IMR-90 (cell line): ENCODE measurements around the gene XPO4. TPM values are rescaled to one million over a fixed set of nuclear protein-coding genes. Genes with fewer than 3 reads are reported as not detected.

Experiments
- ATAC-seq: fragments of 200-7000 bp; cut with Tn5 transposase; 2 replicates; pipeline ENCODE4 v1.9.1; 2020; ENCODE audit warnings: low read depth, mild to moderate bottlenecking, moderate library complexity
- BruUV-seq: library from RNA; stranded (reverse); fragments of 400-500 nt; replicated peaks from 2 replicates; lab custom pipeline; 2021; lab: Mats Ljungman, UMichigan
- CTCF ChIA-PET: fragments of 300-600 bp; formaldehyde crosslinking; extraction: SDS; loops from one replicate; lab custom pipeline; 2021; ENCODE audit warnings: antibody characterized with exemption; lab: Yijun Ruan, JAX
- POLR2A ChIA-PET: fragments of 300-600 bp; sonication (Branson Sonifier 250); formaldehyde crosslinking; loops from one replicate; lab custom pipeline; 2022; ENCODE audit warnings: antibody characterized with exemption; ENCODE audit not compliant: unreplicated experiment; lab: Charles Lee
- DNase-seq: peaks from one replicate; pipeline ENCODE4 v3.0.0; 2013
- H2AFZ ChIP-seq: replicated peaks from 2 replicates; pipeline ENCODE3; 2013; ENCODE audit warnings: low read length, mild to moderate bottlenecking; ENCODE audit not compliant: poor library complexity
- H2AK5ac ChIP-seq: 2 replicates; pipeline ENCODE4 v1.6.1; 2013; ENCODE audit warnings: low read depth, low read length, inconsistent platforms
- H2AK9ac ChIP-seq: replicated peaks from 2 replicates; pipeline ENCODE3; 2013; ENCODE audit warnings: mild to moderate bottlenecking, low read depth, low read length, moderate library complexity; ENCODE audit not compliant: poor library complexity
- H2BK120ac ChIP-seq: 2 replicates; pipeline ENCODE4 v1.6.1; 2013; ENCODE audit warnings: low read depth, low read length, inconsistent platforms
- H2BK15ac ChIP-seq: 3 replicates; pipeline ENCODE4 v1.6.1; 2013; ENCODE audit warnings: low read depth, low read length, inconsistent platforms
- H2BK20ac ChIP-seq: 2 replicates; pipeline ENCODE4 v1.6.1; 2013; ENCODE audit warnings: low read depth, mild to moderate bottlenecking, inconsistent platforms, low read length, moderate library complexity
- H2BK5ac ChIP-seq: 2 replicates; pipeline ENCODE4 v1.6.1; 2013; ENCODE audit warnings: mild to moderate bottlenecking, low read depth, low read length, inconsistent platforms; ENCODE audit not compliant: poor library complexity, severe bottlenecking
- H3K14ac ChIP-seq: replicated peaks from 2 replicates; pipeline ENCODE4 v1.6.1; 2013; ENCODE audit warnings: low read depth, low read length, inconsistent platforms
- H3K18ac ChIP-seq: 2 replicates; pipeline ENCODE4 v1.6.1; 2013; ENCODE audit warnings: low read depth, low read length, control low read depth
- H3K23ac ChIP-seq: 2 replicates; pipeline ENCODE4 v1.6.1; 2013; ENCODE audit warnings: low read depth, low read length, inconsistent platforms
- H3K27ac ChIP-seq: 2 replicates; pipeline ENCODE4 v1.5.1; 2013; ENCODE audit warnings: mild to moderate bottlenecking, control low read depth, low read length; ENCODE audit not compliant: insufficient read depth
- H3K27me3 ChIP-seq: 2 replicates; pipeline ENCODE4 v1.6.1; 2013; ENCODE audit warnings: low read length; ENCODE audit not compliant: control insufficient read depth, insufficient read depth
- H3K36me3 ChIP-seq: 2 replicates; pipeline ENCODE4 v1.6.1; 2013; ENCODE audit warnings: low read length, mixed read lengths; ENCODE audit not compliant: control insufficient read depth, insufficient read depth
- H3K4ac ChIP-seq: 2 replicates; pipeline ENCODE4 v1.6.1; 2013; ENCODE audit warnings: low read depth, low read length, inconsistent platforms
- H3K4me1 ChIP-seq: 2 replicates; pipeline ENCODE4 v1.6.1; 2013; ENCODE audit warnings: low read length, mixed read lengths; ENCODE audit not compliant: control insufficient read depth, insufficient read depth
- H3K4me2 ChIP-seq: 2 replicates; pipeline ENCODE4 v1.6.1; 2013; ENCODE audit warnings: low read depth, mild to moderate bottlenecking, control low read depth, low read length, moderate library complexity
- H3K4me3 ChIP-seq: 2 replicates; pipeline ENCODE4 v1.5.1; 2013; ENCODE audit warnings: low read depth, mild to moderate bottlenecking, control low read depth, low read length, moderate library complexity; ENCODE audit not compliant: insufficient read depth
- H3K56ac ChIP-seq: 2 replicates; pipeline ENCODE4 v1.6.1; 2013; ENCODE audit warnings: low read length, inconsistent platforms; ENCODE audit not compliant: insufficient read depth; ENCODE audit errors: extremely low read depth
- H3K79me1 ChIP-seq, 2 experiments: 2 replicates each; pipeline ENCODE4 v1.6.1; 2013; ENCODE audit warnings: low read length in 2 of 2, inconsistent platforms in 1 of 2, low read depth in 1 of 2
- H3K9ac ChIP-seq: 2 replicates; pipeline ENCODE4 v1.6.1; 2013; ENCODE audit warnings: low read depth, low read length, control low read depth
- H3K9me1 ChIP-seq: 2 replicates; pipeline ENCODE4 v1.6.1; 2013; ENCODE audit warnings: low read length, inconsistent platforms; ENCODE audit not compliant: insufficient read depth
- H3K9me3 ChIP-seq: 2 replicates; pipeline ENCODE4 v1.6.1; 2013; ENCODE audit warnings: low read length; ENCODE audit not compliant: control insufficient read depth, insufficient read depth
- H4K20me1 ChIP-seq: 2 replicates; pipeline ENCODE4 v1.6.1; 2013; ENCODE audit warnings: low read length, inconsistent platforms; ENCODE audit not compliant: insufficient read depth
- H4K5ac ChIP-seq: 2 replicates; pipeline ENCODE4 v1.6.1; 2013; ENCODE audit warnings: mild to moderate bottlenecking, low read depth, low read length, control low read depth
- H4K8ac ChIP-seq, 2 experiments: 2 replicates each; pipeline ENCODE4 v1.6.1; 2013; ENCODE audit warnings: low read depth in 2 of 2, low read length in 2 of 2, control low read depth in 1 of 2, inconsistent platforms in 1 of 2
- H4K91ac ChIP-seq: 2 replicates; pipeline ENCODE4 v1.6.1; 2013; ENCODE audit warnings: low read depth, low read length, inconsistent platforms; ENCODE audit not compliant: insufficient read depth
- BHLHE40 ChIP-seq: fragments of 150-350 bp; IDR thresholded peaks from 2 replicates; pipeline ENCODE4 v1.6.1; 2016; ENCODE audit warnings: mild to moderate bottlenecking, low read depth, low read length
- CEBPB ChIP-seq: IDR thresholded peaks from 2 replicates; pipeline ENCODE4 v1.6.1; 2012; ENCODE audit warnings: low read depth, low read length, improper control_type of control experiment
- CHD1 ChIP-seq: IDR thresholded peaks from 2 replicates; pipeline ENCODE4 v1.6.1; 2012; ENCODE audit warnings: low read depth, low read length, improper control_type of control experiment
- FOS ChIP-seq: fragments of 150-350 bp; IDR thresholded peaks from 2 replicates; pipeline ENCODE4 v1.6.1; 2016; ENCODE audit warnings: low read depth, low read length
- MAFK ChIP-seq: IDR thresholded peaks from 2 replicates; pipeline ENCODE4 v1.6.1; 2012; ENCODE audit warnings: low read depth, low read length, improper control_type of control experiment
- MAZ ChIP-seq: IDR thresholded peaks from 2 replicates; pipeline ENCODE4 v1.6.1; 2012; ENCODE audit warnings: low read depth, mild to moderate bottlenecking, low read length, improper control_type of control experiment, moderate library complexity, borderline replicate concordance
- MXI1 ChIP-seq: IDR thresholded peaks from 2 replicates; pipeline ENCODE4 v1.6.1; 2012; ENCODE audit warnings: low read depth, mild to moderate bottlenecking, low read length, moderate library complexity, borderline replicate concordance
- NFE2L2 ChIP-seq: fragments of 150-350 bp; IDR thresholded peaks from 2 replicates; pipeline ENCODE4 v1.6.1; 2016; ENCODE audit warnings: low read depth, mild to moderate bottlenecking, low read length
- POLR2A ChIP-seq: IDR thresholded peaks from 2 replicates; pipeline ENCODE4 v1.6.1; 2012; ENCODE audit warnings: mild to moderate bottlenecking, low read depth, low read length
- RAD21 ChIP-seq: IDR thresholded peaks from 2 replicates; pipeline ENCODE4 v1.6.1; 2012; ENCODE audit warnings: low read length, improper control_type of control experiment
- RCOR1 ChIP-seq: IDR thresholded peaks from 2 replicates; pipeline ENCODE4 v1.6.1; 2012; ENCODE audit warnings: mild to moderate bottlenecking, low read length, improper control_type of control experiment; ENCODE audit not compliant: insufficient replicate concordance
- RFX5 ChIP-seq: IDR thresholded peaks from 2 replicates; pipeline ENCODE4 v1.8.0; 2012; ENCODE audit warnings: low read depth, mild to moderate bottlenecking, low read length, moderate library complexity
- SMC3 ChIP-seq: fragments of 150-350 bp; IDR thresholded peaks from 2 replicates; pipeline ENCODE4 v1.6.1; 2016; ENCODE audit warnings: low read depth, mild to moderate bottlenecking, antibody characterized with exemption, low read length, moderate library complexity
- USF2 ChIP-seq: fragments of 150-350 bp; IDR thresholded peaks from 2 replicates; pipeline ENCODE4 v1.6.1; 2017; ENCODE audit warnings: mild to moderate bottlenecking, antibody characterized with exemption, low read length, low read depth
- WGBS, 2 experiments: methylation state at CpG; one replicate each; pipeline versions ENCODE4 v1.1.5 to v1.1.7; 2013; ENCODE audit warnings: missing lambda C conversion rate in 2 of 2; ENCODE audit not compliant: insufficient read length in 1 of 2; ENCODE audit errors: extremely low coverage in 2 of 2; 5-methylcytosine and 5-hydroxymethylcytosine counted together
- dilution Hi-C: fragments of 300-500 bp; cut with HindIII; formaldehyde crosslinking; loops from one replicate; pipeline ENCODE4 v1.14.3; 2018; ENCODE audit warnings: low sequenced_read_pairs; ENCODE audit not compliant: unreplicated experiment
- in situ Hi-C: fragments of 300-500 bp; cut with MboI; formaldehyde crosslinking; loops from 3 replicates; pipeline ENCODE4 v1.14.3; 2019; ENCODE audit warnings: low sequenced_read_pairs, inconsistent platforms, mixed read lengths
- intact Hi-C: fragments of 100-400 bp; cut with micrococcal nuclease; formaldehyde crosslinking; loops from 2 replicates; pipeline ENCODE4 v1.10.0; 2022
- polyA plus RNA-seq, 3 experiments: library from polyadenylated mRNA; depleted of rRNA; stranded (reverse); fragments of >200 nt; gene quantifications; 2 replicates each; pipeline ENCODE4 v1.2.3, GENCODE V29; 2012; ENCODE audit warnings: low replicate concordance in 1 of 3
- total RNA-seq: library from RNA; depleted of rRNA; stranded (reverse); fragments of >200 nt; gene quantifications from 2 replicates; pipeline ENCODE4 v1.2.3, GENCODE V29; 2012
- TF ChIP-seq, protein P1 (sequence below): conservative IDR thresholded peaks from 2 replicates; pipeline ENCODE4 v1.5.1; 2012; ENCODE audit warnings: mild to moderate bottlenecking, low read depth, low read length, improper control_type of control experiment

Gene XPO4
- total and polyA plus RNA-seq, 2 of the 4 experiments (the other 2 are of a cell fraction): 5.0 to 21.1 TPM

DNA sequence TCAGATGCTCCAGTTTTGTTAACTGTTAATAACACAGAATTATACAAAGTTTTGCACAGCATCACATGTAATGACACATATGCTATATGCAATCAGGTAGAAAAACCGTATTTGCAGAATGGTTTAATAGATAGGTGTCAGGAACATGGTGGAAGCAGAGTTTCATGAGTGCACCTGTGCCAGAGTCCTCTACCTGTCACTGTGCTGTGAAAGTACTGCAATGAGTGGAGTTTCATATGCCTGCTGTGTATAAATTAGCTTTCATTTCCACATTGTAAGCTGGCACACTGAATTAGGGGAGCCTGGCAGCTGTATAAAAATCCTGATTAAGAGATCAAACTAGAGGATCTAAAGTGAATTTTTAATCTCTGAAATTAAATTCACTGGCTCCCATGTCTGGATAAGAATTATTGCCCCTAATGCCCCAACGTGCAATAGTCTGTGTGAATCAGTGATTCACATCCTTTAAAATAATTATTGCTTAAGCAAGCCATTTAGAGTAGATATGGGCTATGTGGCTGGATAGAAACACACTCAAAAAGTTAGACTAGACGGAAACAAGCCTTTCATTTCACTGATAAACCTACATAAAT, 120.3 kb downstream of the XPO4 start:
- no peak overlapping the region for H3K14ac ChIP-seq
- no peak overlapping the region for H3K4me2 ChIP-seq
- no peaks in the 10 kb centered on the region for H3K27me3 ChIP-seq
- no peak overlapping the region for H2AK9ac ChIP-seq
- H3K18ac ChIP-seq: no peak overlapping the region
- H2BK15ac ChIP-seq: no peak overlapping the region
- H3K79me1 ChIP-seq: no peaks in the 10 kb centered on the region; a peak in 1 of 4 replicates
- H3K23ac ChIP-seq: no peak overlapping the region
- no peak overlapping the region for H3K56ac ChIP-seq
- H3K9me3 ChIP-seq: no peaks in the 10 kb centered on the region
- TSS peak; percentile 43 for BruUV-seq
- dilution Hi-C loops: no loop called here
- intact Hi-C loops: no loop called here
- CTCF ChIA-PET: interaction anchor here (0.6 kb wide), 1 partner anchor 32 kb away, joined by 3 read pairs; no protein-coding TSS in a partner anchor
- no peak overlapping the region for H2BK120ac ChIP-seq
- H3K9me1 ChIP-seq: no peaks in the 10 kb centered on the region; the same call in 1 of the 2 replicates
- H4K8ac ChIP-seq: no peak overlapping the region
- no peak overlapping the region for H3K27ac ChIP-seq
- H3K4me1 ChIP-seq: no peaks in the 10 kb centered on the region
- H4K20me1 ChIP-seq: no peaks in the 10 kb centered on the region
- no peak for TF ChIP-seq MXI1
- no peak for TF ChIP-seq BHLHE40
- TF ChIP-seq, protein P1, sequence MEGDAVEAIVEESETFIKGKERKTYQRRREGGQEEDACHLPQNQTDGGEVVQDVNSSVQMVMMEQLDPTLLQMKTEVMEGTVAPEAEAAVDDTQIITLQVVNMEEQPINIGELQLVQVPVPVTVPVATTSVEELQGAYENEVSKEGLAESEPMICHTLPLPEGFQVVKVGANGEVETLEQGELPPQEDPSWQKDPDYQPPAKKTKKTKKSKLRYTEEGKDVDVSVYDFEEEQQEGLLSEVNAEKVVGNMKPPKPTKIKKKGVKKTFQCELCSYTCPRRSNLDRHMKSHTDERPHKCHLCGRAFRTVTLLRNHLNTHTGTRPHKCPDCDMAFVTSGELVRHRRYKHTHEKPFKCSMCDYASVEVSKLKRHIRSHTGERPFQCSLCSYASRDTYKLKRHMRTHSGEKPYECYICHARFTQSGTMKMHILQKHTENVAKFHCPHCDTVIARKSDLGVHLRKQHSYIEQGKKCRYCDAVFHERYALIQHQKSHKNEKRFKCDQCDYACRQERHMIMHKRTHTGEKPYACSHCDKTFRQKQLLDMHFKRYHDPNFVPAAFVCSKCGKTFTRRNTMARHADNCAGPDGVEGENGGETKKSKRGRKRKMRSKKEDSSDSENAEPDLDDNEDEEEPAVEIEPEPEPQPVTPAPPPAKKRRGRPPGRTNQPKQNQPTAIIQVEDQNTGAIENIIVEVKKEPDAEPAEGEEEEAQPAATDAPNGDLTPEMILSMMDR: no peak
- no peak for TF ChIP-seq RCOR1
- TF ChIP-seq RFX5: no peak
- TF ChIP-seq NFE2L2: no peak
- no peak for TF ChIP-seq USF2
- TF ChIP-seq FOS: no peak
- TF ChIP-seq RAD21: no peak
- TF ChIP-seq MAFK: no peak
- no peak for TF ChIP-seq CHD1
- TF ChIP-seq MAZ: no peak
- no peak for TF ChIP-seq CEBPB
- no peak for TF ChIP-seq POLR2A
- TF ChIP-seq SMC3: no peak
- H4K91ac ChIP-seq: no peak overlapping the region
- DNase-seq: no peak
- in situ Hi-C loops: no loop called here
- no peak overlapping the region for H3K4ac ChIP-seq
- POLR2A ChIA-PET: no interaction called here
- no peak overlapping the region for H3K4me3 ChIP-seq
- ATAC-seq: no peak
- H2BK5ac ChIP-seq: no peak overlapping the region
- H3K9ac ChIP-seq: no peak overlapping the region
- no CpG with 5 or more reads among the region's 3 CpGs for WGBS, 2 experiments
- no peak overlapping the region for H2BK20ac ChIP-seq
- H4K5ac ChIP-seq: no peak overlapping the region
- H2AK5ac ChIP-seq: no peak overlapping the region
- H2AFZ ChIP-seq: no peak overlapping the region
- peaks cover 14% of the 10 kb centered on the region for H3K36me3 ChIP-seq
